GM19395 (cell line): ENCODE measurements around the gene GNAI2.
"Not testable (repeated sequence)": the region's sequence is repeated elsewhere in the genome, so short reads cannot be mapped to it uniquely, and the experiment has no call there.

ENCODE experiments used
- ATAC-seq: cut with Tn5 transposase; IDR thresholded peaks from one replicate; pipeline ENCODE4 v1.9.1; 2021; ENCODE audit warnings: mild to moderate bottlenecking, moderate library complexity; ENCODE audit not compliant: unreplicated experiment

Gene GNAI2

DNA sequence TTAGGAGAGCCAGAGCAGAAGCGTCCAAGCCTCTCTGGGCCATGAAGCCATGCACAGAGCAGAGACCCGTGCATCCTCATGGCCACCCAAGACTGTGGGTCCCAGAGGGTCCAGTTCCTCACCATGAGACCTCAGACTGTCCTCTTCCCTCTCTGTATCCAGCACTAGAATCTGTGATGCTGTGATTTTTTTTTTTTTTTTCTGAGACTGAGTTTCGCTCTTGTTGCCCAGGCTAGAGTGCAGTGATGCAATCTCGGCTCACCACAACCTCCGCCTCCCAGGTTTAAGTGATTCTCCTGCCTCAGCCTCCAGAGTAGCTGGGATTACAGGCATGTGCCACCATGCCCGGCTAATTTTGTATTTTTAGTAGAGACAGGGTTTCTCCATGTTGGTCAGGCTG is 8.8 kb downstream of the GNAI2 start:
- not testable (repeated sequence) for ATAC-seq

DNA sequence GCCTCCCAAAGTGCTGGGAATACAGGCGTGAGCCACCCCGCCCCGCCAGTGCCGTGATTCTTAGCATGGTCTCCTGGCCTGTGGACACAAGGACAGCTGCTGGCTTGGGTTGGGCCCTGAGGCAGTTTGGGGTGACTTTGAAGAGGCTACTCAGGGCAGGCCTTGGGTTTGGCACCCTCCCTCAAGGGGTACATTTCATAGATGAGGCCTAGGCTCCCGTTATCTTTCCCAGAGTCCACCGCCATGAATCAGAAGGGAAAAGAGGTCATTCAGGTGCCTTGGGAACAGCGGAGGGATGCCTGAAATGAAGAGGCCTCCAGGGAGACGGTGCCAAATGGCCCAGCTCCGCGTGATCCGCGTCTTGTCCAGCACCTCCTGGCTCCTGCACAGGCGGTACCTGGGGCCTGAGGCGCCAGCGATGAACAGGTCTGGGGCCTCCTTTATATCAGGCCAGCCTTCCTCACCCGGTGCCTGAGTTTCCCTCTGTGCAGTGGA is 9.3 kb downstream of the GNAI2 start:
- ATAC-seq, result no peak

DNA sequence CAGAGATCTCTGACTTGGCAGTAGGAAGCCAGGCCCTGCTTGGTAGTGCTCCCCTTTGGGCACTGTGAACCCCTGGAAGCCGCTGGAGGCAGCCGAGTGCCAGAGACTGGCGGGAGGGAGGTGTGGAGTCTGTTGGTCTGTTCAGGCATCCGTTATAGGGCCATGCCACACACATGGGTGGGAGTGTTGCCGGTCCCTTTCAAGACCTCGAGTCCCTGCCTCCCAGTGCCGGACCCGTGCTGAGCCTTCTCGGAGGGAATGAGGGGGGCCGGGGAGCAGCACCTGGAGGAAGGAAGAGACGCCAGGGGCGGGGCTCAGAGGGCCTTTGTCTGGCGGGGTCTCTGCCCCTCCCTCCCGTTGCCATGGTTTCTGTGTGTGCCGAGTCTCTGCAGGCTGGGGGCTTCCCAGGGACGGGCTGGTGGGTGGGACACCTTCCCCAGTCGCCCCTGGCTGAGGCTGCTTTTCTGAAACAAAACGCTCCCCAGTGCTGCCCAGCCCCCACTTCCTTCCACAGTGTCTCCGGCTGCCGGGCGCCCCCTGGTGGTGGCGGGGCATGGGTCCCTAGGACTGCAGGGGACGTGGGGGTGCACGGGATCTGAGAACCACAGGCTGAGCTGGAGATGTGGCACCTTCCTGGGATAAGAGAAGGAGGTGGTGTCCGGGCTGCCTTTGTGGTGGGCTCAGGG is 10.0 kb downstream of the GNAI2 start:
- peak; percentile 68 for ATAC-seq

DNA sequence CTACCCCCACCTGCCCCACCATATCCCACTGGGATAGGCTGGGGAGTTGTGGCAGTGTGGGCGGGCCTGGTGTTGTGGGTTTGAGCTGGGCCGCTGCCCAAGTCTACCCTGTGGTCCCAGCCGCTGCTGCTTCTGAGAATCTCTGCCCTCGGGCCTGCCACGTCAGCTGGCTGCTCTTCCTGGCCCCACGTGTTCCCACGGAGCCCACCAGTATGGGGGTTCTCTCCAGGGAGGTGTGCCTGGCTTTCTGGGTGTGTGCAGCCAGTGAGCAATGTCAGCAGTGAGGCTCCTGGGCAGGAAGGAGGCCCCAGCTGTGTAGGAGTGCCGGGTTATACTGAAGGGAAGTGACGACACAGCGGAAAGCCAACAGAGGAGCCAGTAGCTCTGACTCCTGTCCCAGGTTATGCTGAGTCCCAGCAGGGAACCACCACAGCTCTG is 10.5 kb downstream of the GNAI2 start:
- ATAC-seq, result peak; percentile 45

DNA sequence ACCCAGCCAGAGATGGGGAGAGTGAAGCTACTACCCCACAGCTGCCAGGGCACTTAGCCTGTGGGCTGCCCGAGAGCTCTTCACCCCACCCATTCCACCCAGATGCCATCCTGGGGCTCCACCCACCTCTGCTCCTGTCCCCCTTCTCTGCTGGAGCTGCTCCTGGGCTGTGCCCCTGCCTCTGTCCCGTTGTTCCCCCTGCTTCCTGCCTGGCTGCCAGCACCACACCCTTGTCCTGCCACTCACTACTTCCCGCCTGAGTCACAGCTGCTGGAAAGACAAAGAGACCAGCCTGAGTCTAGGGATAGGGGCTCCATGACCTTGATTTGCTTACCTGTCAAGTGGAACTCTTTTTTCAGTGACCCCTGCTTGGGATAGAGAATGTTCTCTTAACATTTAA is 12.4 kb downstream of the GNAI2 start:
- no peak for ATAC-seq

DNA sequence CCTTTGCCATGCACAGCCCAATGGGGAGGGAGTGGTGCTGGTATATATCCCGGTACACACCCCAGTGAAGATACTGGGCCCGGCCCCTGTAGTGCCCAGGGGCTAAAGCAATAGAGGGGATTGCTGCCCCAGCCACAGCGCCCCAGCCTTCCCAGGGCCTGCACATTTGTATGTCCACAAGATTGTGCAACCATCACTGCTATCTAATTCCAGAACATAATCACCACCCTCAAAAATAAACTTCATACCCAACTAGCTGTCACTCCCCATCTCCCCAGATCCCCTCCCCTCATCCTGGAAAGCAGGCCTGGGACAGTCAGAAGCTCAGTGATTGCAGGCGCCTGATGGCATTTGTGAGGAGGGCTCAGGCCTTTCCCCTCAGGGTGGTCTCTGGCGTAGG is 13.5 kb downstream of the GNAI2 start:
- ATAC-seq, result no peak

DNA sequence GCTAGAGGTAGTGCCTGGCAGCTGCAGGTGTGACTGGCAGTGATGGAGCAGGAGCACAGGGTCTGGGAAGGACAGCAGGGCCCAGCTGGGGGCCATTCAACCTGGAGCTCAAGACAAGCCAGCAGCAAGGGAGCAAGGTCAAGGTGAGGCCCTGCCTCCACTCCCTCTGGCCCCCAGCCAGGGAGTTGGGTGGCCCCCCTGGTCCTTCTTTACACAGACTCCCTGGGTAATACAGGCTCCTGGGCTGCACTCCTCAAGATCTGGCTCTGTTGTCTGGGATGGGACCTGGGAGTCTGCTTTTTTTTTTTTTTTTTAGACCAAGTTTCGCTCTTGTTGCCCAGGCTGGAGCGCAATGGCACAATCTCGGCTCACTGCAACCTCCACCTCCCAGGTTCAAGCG is 14.5 kb downstream of the GNAI2 start:
- no peak for ATAC-seq

DNA sequence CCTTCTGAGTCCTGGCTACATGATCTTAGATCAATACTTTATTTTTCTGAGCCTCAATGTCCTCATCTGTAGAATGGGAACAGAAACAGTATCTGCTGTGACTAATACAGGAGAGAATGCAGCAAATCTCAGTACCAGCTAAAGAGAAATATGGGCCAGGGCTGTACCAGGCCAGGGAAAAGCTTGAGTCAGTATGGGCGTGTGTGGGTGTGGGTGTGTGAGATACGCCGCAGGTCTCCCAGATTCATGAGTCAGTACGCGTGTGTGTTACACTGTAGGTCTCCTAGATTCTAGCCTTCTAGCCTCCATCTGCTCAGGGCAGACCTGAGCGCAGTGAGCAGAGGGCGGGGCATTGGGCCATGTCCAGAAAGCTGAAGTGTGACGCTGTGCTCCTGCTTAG is 15.2 kb downstream of the GNAI2 start:
- no peak for ATAC-seq

DNA sequence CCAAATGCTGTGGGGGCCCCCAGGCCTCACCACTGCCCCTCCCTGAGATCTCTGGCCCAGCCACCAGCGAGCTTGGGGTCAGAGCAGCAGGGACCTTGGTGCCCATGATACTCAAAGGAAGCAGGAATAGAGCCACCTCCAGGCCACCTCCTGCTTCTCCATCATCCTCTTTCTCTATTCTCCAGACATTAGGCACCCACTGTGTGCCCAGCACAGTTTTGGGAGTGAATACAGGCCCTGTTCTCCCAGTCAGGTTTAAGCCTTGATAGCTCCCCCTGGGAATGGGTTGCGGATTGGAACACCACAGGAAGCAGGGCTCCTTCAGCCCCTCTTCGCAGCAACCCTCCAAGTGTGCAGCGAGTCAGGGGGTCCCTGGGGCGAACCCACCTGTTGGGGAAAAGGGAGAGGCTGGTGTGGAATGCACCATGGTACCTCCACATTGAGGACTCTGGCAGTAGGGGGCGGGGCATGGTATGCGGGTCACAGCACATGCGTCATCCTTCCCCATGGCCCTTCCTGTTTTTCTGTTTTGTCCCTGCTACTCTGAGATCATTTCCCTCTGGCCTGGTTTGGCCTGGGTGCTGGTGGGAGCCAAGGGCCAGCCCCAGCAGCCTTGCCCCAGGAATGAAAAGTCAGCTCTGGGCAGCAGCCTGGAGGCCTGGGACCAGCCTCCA is 18.7 kb downstream of the GNAI2 start:
- ATAC-seq, result no peak

DNA sequence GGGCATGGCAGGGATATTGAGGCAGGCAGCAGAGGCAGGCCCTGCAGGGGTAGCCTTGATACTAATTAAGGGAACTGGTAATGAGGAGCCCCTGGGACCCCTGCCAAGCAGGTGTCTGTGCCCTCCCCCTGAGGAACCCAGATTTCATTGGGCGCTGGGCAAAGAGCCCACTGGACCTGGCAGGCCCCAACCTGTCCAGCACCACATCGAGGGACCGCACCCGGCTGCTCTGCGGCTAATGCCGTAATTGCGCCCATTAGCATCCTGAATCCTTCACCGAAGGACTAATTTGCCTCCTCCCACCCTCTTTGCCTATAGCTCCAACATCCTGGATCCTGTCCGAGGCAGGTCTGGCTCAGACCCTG is 19.2 kb downstream of the GNAI2 start:
- no peak for ATAC-seq

DNA sequence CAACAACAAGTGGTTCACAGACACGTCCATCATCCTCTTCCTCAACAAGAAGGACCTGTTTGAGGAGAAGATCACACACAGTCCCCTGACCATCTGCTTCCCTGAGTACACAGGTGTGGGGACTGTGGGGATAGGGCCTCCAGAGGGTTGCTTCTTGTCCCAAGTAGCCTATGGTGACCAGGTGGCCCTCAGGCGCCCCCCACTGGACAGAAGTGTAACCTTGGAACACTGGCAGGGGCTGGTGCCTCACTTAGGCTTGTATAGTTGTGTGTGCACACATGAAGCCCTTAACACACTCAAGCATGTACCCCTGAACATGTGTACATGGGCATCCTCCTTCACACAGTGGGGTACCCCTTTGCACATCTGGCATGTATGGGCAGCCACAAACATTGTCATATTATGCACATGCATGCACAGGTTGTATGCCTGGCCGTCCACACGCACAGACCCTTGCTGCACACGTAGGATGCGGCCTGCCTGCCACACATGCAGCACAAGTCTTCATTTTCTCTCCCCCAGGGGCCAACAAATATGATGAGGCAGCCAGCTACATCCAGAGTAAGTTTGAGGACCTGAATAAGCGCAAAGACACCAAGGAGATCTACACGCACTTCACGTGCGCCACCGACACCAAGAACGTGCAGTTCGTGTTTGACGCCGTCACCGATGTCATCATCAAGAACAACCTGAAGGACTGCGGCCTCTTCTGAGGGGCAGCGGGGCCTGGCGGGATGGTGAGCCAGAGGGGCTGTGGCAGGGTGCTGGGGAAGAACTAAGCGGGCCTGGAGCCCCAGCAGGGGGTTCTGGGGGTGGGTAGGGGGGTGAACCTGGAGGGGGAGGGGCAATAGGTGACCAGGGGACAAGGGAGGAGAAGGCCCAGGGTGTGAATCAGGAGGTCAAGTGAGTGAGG is 21.2 kb downstream of the GNAI2 start:
- ATAC-seq, result no peak

DNA sequence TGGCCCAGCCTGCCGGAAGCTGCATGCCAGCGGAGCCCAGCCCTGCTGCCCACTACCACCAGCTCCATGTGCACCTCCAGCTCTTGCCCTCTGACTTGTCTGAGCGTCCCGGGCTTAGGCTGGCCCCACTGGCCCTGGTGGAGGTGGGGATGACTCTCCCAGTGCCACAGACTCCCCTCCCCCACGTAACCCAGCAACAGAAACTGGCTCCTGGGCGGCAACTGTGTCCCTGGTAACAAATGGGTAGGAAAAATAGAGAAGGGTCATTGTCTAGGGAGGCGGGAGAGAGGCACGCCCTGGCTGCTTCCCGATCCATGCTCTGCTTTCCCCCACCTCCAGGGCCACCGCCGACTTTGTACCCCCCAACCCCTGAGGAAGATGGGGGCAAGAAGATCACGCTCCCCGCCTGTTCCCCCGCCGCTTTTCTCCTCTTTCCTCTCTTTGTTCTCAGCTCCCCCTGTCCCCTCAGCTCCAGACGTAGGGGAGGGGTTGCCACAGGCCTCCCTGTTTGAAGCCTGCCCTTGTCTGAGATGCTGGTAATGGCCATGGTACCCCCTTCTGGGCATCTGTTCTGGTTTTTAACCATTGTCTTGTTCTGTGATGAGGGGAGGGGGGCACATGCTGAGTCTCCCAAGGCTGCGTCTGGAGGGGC is 22.2 kb downstream of the GNAI2 start:
- ATAC-seq, result no peak

DNA sequence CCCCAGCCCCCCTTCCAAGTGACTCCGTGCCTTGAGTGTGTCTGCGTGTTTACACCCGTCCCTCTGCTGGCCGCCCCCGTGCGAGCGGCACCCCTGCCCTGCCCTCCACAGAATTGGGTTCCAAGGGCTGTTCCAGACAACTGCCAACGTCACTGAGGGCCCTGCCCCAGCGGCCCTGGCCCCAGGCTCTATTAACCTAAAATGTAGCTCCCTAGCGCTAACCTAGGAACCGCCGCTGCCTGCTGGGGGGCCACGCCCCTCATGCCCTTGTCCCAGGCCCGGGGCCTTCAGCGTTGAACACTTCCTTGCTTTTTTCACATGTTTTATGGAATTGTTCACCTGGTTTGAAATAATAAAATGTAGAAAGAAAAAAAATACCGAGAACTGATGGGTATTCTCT is 23.0 kb downstream of the GNAI2 start:
- ATAC-seq, result no peak

DNA sequence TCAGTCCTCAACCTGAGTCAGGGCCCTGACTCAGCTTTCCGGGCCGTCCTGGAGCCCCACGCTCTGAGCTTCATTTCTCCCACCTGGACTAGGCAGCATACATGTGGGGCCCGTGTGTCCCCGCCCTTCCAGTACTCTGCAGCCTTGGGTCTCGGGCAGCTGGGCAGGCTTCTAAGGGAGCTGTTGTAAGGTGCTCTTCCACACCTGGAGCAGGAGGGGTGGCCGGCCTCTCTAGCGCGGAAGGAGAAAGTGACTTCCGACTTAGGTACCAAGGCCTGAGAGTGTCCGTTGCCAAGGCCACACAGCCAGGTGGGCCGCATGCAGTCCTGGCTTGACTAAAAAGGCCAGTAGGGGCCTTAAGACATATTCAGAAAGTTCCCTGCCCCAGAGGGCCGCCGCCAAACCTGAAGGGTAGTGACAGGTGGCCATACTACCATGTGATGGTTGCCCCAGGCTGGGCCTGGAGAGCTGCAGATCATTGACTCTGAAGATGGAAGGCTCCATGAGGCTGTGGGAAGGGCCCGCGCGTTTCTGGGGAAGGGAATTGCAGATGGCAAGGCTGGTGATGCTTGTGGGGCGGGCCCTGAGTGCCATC is 23.5 kb downstream of the GNAI2 start:
- peak; percentile 34 for ATAC-seq

DNA sequence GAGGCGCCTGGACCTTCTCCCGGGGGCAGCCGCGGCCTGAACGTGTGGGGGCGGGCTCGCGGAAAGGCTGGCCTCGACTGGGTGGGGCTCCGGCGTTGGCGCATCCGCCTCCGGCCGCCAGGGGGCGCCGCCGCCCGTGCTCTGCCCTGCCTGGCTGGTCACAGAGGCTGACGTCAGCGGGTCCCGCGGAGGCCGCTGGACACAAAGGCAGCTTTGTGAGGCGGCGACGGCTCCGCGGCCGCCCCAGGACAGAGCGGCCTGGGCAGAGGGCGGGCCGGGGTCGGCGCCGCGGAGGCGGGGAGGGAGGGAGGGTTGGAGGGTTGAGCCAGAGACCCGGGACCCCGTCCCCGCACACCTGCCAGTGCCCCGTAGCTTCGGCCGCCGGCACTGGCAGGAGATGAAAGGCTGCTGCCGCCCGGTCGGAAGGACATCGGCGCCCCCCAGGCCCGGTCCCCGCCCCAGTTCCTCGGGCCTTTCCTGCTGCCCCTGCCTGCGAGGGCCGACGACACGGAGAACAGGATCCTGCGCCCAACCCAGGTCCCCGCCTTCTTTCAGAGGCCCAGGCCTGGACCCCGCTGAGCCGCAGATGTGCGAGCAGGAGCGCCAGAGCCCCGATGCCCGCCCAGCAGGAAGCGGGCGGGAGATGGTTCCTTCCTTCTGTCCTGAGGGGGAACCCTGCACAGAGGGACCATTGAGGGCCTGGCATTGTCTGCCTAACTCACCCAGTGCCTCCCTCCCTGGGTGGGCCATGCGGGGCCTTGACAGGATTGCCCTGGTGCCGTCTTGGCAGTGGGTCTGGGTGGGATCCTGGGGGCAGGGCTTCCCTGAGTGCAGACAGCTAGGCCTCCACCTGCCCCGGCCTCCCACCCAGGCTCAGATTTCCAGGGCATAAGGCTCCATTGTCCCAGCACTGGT is 24.3 kb downstream of the GNAI2 start:
- ATAC-seq, result peak; percentile 82

DNA sequence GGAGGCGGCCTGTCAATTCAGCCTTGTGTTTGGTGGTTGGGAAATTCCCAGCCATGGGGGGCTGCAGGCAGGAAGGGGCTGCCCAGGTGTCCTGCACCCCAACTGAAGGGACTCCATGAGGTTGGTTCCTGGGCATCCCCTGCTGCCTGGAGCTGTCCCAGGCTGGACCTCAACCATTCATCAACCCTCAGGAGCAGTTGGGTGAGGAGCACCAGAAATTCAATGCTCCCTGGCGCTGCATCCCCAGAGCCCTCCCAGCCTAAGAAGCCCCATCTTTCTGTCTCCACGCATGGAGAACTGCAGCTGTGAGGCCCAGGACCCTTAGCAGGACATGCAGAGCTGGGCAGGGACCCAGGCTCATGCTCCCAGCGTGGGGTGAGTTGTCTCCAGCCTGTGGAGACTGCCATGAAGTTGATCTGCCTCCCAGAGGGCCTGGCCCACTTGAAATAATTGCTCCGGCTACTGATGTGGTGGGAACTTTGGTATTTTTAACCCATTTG is 25.0 kb downstream of the GNAI2 start:
- no peak for ATAC-seq

DNA sequence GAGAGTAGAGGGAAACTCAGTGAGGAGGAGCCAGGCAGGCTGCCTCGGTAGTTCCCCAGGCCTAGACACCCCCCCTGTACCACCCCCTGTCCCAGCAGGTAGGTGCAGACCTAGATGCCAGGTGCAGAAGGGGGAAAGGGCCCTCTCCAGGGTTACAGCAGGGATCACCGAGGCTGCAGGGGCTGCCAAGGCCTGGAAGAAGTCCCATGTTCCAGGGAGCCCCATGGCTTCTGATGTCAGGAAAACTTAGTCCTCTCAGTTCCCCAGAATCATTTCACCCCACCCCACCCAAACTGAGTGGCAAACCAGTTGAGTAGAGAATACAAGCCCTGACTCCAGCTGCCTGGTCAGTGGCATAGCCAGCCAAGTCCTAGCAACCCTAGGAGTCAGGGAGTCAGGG is 25.5 kb downstream of the GNAI2 start:
- ATAC-seq, result no peak

DNA sequence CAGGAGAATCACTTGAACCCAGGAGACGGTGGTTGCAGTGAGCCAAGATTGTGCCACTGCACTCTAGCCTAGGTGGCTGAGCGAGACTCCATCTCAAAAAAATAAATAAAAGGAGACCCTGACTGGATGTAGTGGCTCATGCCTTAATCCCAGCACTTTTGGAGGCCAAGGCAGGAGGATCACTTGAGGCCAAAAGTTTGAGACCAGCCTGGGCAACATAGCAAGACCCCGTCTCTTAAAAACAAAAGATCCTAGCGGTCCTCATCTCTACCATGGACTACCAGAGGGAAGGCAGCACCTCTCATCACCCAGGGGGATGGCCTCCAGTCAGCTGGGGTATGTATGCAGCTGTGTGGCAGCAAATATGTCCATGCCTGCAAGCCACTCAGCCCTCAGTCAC is 26.2 kb downstream of the GNAI2 start:
- ATAC-seq, result not testable (repeated sequence)

DNA sequence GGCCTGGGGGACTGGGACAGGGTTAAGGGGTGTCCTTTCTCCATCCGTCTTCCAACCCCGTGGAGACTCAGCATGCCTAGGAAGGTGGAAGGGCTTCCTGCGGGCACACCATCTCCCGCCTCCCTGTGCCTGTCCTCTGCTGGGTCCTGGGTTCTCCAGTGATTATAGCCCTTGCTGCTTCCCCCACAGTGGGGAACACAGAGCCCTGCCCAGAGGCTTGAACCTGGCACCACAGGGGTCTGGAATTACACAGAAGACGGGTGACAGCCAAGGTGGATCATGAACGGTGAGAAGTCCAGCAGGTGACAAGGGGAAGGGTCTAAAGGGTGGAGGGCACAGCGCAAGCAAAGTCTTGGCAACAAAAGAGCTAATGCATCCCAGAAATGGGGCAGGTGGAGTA is 26.8 kb downstream of the GNAI2 start:
- no peak for ATAC-seq
